Transverse colon (tissue), 3 donors: Measurements from ENCODE around the gene MAGEA8.

Source experiments
- EP300 ChIP-seq: sonication (generic); formaldehyde crosslinking; IDR thresholded peaks from one replicate; pipeline ENCODE4 v1.6.1; 2017; ENCODE audit warnings: antibody characterized with exemption, low read depth
- POLR2A ChIP-seq: fragments of 450-650 bp; IDR thresholded peaks from one replicate; pipeline ENCODE4 v1.6.1; 2016; ENCODE audit warnings: antibody characterized with exemption, mild to moderate bottlenecking, moderate library complexity
- TF ChIP-seq, protein P1 (sequence below), 5 experiments: fragments of 200-600 bp in 3 of 5; fragments of 450-650 bp in 2 of 5; sonication (generic) in 3 of 5; IDR thresholded peaks; 1 replicate in 2 of 5; 2 replicates in 3 of 5; pipeline ENCODE4 v1.5.1; 2016 to 2017; ENCODE audit warnings: antibody characterized with exemption in 5 of 5, inconsistent platforms in 3 of 5, mild to moderate bottlenecking in 2 of 5, moderate library complexity in 1 of 5

DNA sequence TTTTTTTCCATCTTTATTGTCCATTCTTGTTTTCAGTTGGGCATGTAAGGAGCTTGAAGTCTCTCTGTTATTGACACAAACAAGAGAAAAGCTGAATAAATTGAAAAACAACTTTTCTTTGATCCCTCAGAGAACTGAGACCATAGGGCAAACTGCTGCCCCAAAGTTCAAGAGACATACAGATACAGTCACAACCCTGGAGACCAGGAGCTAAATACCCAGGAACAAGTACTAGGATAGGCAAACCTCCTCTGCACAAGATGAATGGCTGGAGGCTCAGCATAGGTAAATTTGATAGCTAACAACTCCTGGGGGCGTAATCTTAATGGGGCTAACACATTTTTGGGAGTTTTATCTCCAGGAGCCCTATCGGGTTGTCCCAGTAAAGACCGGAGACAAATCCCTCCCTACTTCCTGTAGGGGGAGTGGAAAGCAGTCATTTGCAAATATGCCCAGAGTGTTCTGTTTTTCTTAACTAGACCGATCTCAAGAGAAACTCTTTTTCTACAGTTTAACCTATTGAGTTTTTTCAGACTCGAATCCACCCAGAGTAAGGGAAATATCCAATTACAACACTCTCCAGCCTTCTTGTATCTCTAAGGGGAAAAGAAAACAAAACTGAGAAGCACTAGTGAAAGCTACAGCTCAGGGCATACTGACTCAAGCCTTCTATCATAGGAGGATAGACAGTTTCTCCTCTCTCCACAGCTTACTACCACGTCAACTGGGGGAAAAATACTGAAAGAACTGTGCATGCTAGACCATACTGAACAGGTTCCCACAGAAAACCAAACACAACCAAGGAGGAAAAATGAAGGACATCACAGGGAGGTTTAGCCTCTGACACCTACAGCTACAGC lies 23.1 kb downstream of the MAGEA8 start:
- TF ChIP-seq EP300 (no peak), POLR2A (no peak)
- TF ChIP-seq, protein P1, sequence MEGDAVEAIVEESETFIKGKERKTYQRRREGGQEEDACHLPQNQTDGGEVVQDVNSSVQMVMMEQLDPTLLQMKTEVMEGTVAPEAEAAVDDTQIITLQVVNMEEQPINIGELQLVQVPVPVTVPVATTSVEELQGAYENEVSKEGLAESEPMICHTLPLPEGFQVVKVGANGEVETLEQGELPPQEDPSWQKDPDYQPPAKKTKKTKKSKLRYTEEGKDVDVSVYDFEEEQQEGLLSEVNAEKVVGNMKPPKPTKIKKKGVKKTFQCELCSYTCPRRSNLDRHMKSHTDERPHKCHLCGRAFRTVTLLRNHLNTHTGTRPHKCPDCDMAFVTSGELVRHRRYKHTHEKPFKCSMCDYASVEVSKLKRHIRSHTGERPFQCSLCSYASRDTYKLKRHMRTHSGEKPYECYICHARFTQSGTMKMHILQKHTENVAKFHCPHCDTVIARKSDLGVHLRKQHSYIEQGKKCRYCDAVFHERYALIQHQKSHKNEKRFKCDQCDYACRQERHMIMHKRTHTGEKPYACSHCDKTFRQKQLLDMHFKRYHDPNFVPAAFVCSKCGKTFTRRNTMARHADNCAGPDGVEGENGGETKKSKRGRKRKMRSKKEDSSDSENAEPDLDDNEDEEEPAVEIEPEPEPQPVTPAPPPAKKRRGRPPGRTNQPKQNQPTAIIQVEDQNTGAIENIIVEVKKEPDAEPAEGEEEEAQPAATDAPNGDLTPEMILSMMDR (IDR thresholded peaks at IDR 0.05): no peak
